ENCODE data around the gene LSM4.

GRCh38 chr19:18297308-18297707 lies 25.6 kb downstream of the LSM4 start:
- no peak for TF ChIP-seq EZH2 (IDR thresholded peaks at IDR 0.05; ENCODE audit: borderline replicate concordance, low read length)
- no peak for TF ChIP-seq CTCF (conservative IDR thresholded peaks at IDR 0.05 in 1 of 2, IDR thresholded peaks at IDR 0.05 in 1 of 2; ENCODE audit: extremely low read depth in 1 of 2, insufficient read depth in 1 of 2, low read depth in 1 of 2, low read length in 2 of 2)

Measured in mammary epithelial cell (primary cell).